AG08396 (cell line): ENCODE results near the gene ZGPAT.

Experiments
- DNase-seq: peaks from one replicate; pipeline ENCODE4 v3.0.0; 2012; ENCODE audit warnings: low spot score, mixed read lengths

The ZGPAT gene

GRCh38 chr20:63692436-63693082, 15.3 kb upstream of the ZGPAT start:
- no peak for DNase-seq

GRCh38 chr20:63693083-63693732, 14.6 kb upstream of the ZGPAT start:
- DNase-seq: no peak

GRCh38 chr20:63693733-63694583, 13.9 kb upstream of the ZGPAT start:
- DNase-seq: no peak

- DNase-seq: no peak
Observed at GRCh38 chr20:63694584-63695423, 13.0 kb upstream of the ZGPAT start.

- no peak for DNase-seq
Observed at GRCh38 chr20:63695424-63696305, 12.2 kb upstream of the ZGPAT start.

- DNase-seq: peak; percentile 29
Observed at GRCh38 chr20:63696306-63696627, 11.6 kb upstream of the ZGPAT start.

GRCh38 chr20:63696628-63697356, 11.0 kb upstream of the ZGPAT start, which contains the start of gene TNFRSF6B:
Gene TNFRSF6B, plus strand, starts transcription at chr20:63696652. Its CDS starts 116 bp downstream, at chr20:63696768.
- peak; percentile 23 for DNase-seq

- DNase-seq: peak; percentile 22
Observed at GRCh38 chr20:63697357-63697867, 10.4 kb upstream of the ZGPAT start.

- DNase-seq: peak; percentile 12
Observed at GRCh38 chr20:63697868-63698545, 9.8 kb upstream of the ZGPAT start.

- peak; percentile 94 for DNase-seq
Observed at GRCh38 chr20:63698739-63699465, 8.9 kb upstream of the ZGPAT start.

GRCh38 chr20:63699466-63700198, 8.2 kb upstream of the ZGPAT start:
- no peak for DNase-seq

- peak; percentile 8 for DNase-seq
Observed at GRCh38 chr20:63700199-63701050, 7.4 kb upstream of the ZGPAT start.

- peak; percentile 4 for DNase-seq
Observed at GRCh38 chr20:63701051-63701328, 6.8 kb upstream of the ZGPAT start.

- DNase-seq: peak; percentile 8
Observed at GRCh38 chr20:63701329-63702035, 6.4 kb upstream of the ZGPAT start.

- DNase-seq: peak; percentile 8
Observed at GRCh38 chr20:63702036-63702665, 5.7 kb upstream of the ZGPAT start.
